Medulla oblongata (tissue), 1 donor: ENCODE data around the gene PIEZO1.

Source experiments
- DNase-seq: peaks from one replicate; pipeline ENCODE4 v3.0.0-alpha.2; 2015; ENCODE audit errors: extremely low spot score

Gene PIEZO1

GRCh38 chr16:88719267-88719932, 65.6 kb downstream of the PIEZO1 start:
- DNase-seq: peak; percentile 95

GRCh38 chr16:88718178-88718577, 66.8 kb downstream of the PIEZO1 start:
- DNase-seq: no peak

- no peak for DNase-seq
Measured at GRCh38 chr16:88716601-88717001, 68.4 kb downstream of the PIEZO1 start.

- no peak for DNase-seq
Measured at GRCh38 chr16:88716201-88716600, 68.8 kb downstream of the PIEZO1 start.

GRCh38 chr16:88715312-88716190, 69.5 kb downstream of the PIEZO1 start:
- DNase-seq: no peak

GRCh38 chr16:88714420-88715302, 70.4 kb downstream of the PIEZO1 start:
- DNase-seq: no peak

- DNase-seq: no peak
Measured at GRCh38 chr16:88713568-88714419, 71.2 kb downstream of the PIEZO1 start.

- no peak for DNase-seq
Measured at GRCh38 chr16:88713054-88713453, 72.0 kb downstream of the PIEZO1 start.

GRCh38 chr16:88712362-88712979, 72.5 kb downstream of the PIEZO1 start:
- no peak for DNase-seq

GRCh38 chr16:88711750-88712340, 73.2 kb downstream of the PIEZO1 start:
- DNase-seq: no peak

- DNase-seq: no peak
Measured at GRCh38 chr16:88710556-88710955, 74.5 kb downstream of the PIEZO1 start.

GRCh38 chr16:88706965-88707826, 77.8 kb downstream of the PIEZO1 start:
- no peak for DNase-seq

GRCh38 chr16:88706229-88706964, 78.6 kb downstream of the PIEZO1 start, which contains the start of the genes CTU2 and RNF166:
Gene CTU2, plus strand, starts transcription at chr16:88706503. Its CDS starts 28 bp downstream, at chr16:88706531.
Gene RNF166, minus strand, starts transcription at chr16:88706408. Its CDS starts 83 bp downstream, at chr16:88706325.
- peak; percentile 89 for DNase-seq

GRCh38 chr16:88705801-88706228, 79.2 kb downstream of the PIEZO1 start:
- DNase-seq: no peak

GRCh38 chr16:88705076-88705684, 79.8 kb downstream of the PIEZO1 start:
- DNase-seq: peak; percentile 68

GRCh38 chr16:88703486-88704309, 81.3 kb downstream of the PIEZO1 start:
- DNase-seq: peak; percentile 77
